Endothelial cell of umbilical vein (primary cell): Measurements from ENCODE around the gene STYXL1. TPM values are rescaled to one million over a fixed set of nuclear protein-coding genes. Genes with fewer than 3 reads are reported as not detected.

ENCODE experiments used
- BruUV-seq: library from RNA; stranded (reverse); fragments of 400-500 nt; replicated peaks from 2 replicates; lab custom pipeline; 2021; lab: Mats Ljungman, UMichigan
- CTCF ChIA-PET: fragments of 300-600, 350-600 bp; sonication (Branson Sonifier 250); formaldehyde crosslinking; loops from one replicate; lab custom pipeline; 2021; ENCODE audit warnings: antibody characterized with exemption, inconsistent platforms; lab: Charles Lee
- POLR2A ChIA-PET: fragments of 300-600, 350-600 bp; sonication (Branson Sonifier 250); formaldehyde crosslinking; loops from one replicate; lab custom pipeline; 2021; ENCODE audit warnings: antibody characterized with exemption, inconsistent platforms; lab: Charles Lee
- DNase-seq: peaks from one replicate; pipeline ENCODE4 v3.0.0-alpha.2; 2011; ENCODE audit warnings: low read depth, low spot score
- FAIRE-seq: peaks from 2 replicates; lab custom pipeline; 2011; peaks lifted over from hg19 to GRCh38; lab: Jason Lieb, UNC
- H2AFZ ChIP-seq: 2 replicates; pipeline ENCODE4 v1.6.0; 2012; ENCODE audit warnings: low read depth, low read length, control low read depth, inconsistent platforms
- H3K27ac ChIP-seq: 2 replicates; pipeline ENCODE4 v1.5.1; 2011; ENCODE audit warnings: low read depth, mild to moderate bottlenecking, control low read depth, low read length, moderate library complexity; ENCODE audit not compliant: insufficient read depth
- H3K27me3 ChIP-seq, 2 experiments: 2 replicates each; pipeline versions ENCODE4 v1.6.0 to v1.6.1; 2011; ENCODE audit warnings: low read length in 2 of 2, mixed read lengths in 1 of 2; ENCODE audit not compliant: control insufficient read depth in 2 of 2, insufficient read depth in 2 of 2
- H3K36me3 ChIP-seq, 2 experiments: 2 replicates in 1 of 2; 3 replicates in 1 of 2; pipeline ENCODE4 v1.5.1; 2011; ENCODE audit warnings: low read length in 2 of 2, mild to moderate bottlenecking in 1 of 2, moderate library complexity in 1 of 2; ENCODE audit not compliant: control insufficient read depth in 2 of 2, insufficient read depth in 2 of 2; ENCODE audit errors: extremely low read depth in 1 of 2
- H3K4me1 ChIP-seq: 3 replicates; pipeline ENCODE4 v1.5.1; 2011; ENCODE audit warnings: mild to moderate bottlenecking, low read length; ENCODE audit not compliant: control insufficient read depth, insufficient read depth; ENCODE audit errors: extremely low read depth
- H3K4me2 ChIP-seq: 2 replicates; pipeline ENCODE4 v1.6.1; 2011; ENCODE audit warnings: low read length, control low read depth, mixed read lengths; ENCODE audit not compliant: insufficient read depth
- H3K4me3 ChIP-seq, 3 experiments: fragments of 200-600 bp in 1 of 3; sonication (generic), shearing (Covaris generic) in 1 of 3; replicated peaks in 1 of 3; 2 replicates each; pipeline ENCODE4 v1.5.1; 2011 to 2016; ENCODE audit warnings: control low read depth in 3 of 3, low read length in 3 of 3, mild to moderate bottlenecking in 2 of 3, inconsistent platforms in 1 of 3, low read depth in 1 of 3, moderate library complexity in 1 of 3; ENCODE audit not compliant: insufficient read depth in 1 of 3
- H3K79me2 ChIP-seq: 2 replicates; pipeline ENCODE4 v1.6.0; 2012; ENCODE audit warnings: low read length, inconsistent platforms; ENCODE audit not compliant: control insufficient read depth, insufficient read depth
- H3K9ac ChIP-seq: replicated peaks from 2 replicates; pipeline ENCODE3; 2011; ENCODE audit warnings: low read length, control low read depth; ENCODE audit not compliant: insufficient read depth; ENCODE audit errors: extremely low read depth
- H3K9me1 ChIP-seq: replicated peaks from 3 replicates; pipeline ENCODE4 v1.6.0; 2011; ENCODE audit warnings: mild to moderate bottlenecking, low read length; ENCODE audit not compliant: control insufficient read depth, insufficient read depth; ENCODE audit errors: extremely low read depth
- H3K9me3 ChIP-seq: replicated peaks from 2 replicates; pipeline ENCODE4 v1.5.1; 2012; ENCODE audit warnings: low read length, inconsistent platforms; ENCODE audit not compliant: control insufficient read depth, insufficient read depth
- H4K20me1 ChIP-seq: replicated peaks from 2 replicates; pipeline ENCODE3; 2011; ENCODE audit warnings: mild to moderate bottlenecking, low read length; ENCODE audit not compliant: control insufficient read depth, insufficient read depth; ENCODE audit errors: extremely low read depth
- EZH2 ChIP-seq: IDR thresholded peaks from 2 replicates; pipeline ENCODE4 v1.6.1; 2012; ENCODE audit warnings: borderline replicate concordance, low read depth, mild to moderate bottlenecking, moderate library complexity, low read length, inconsistent platforms; ENCODE audit not compliant: severe bottlenecking
- FOS ChIP-seq: IDR thresholded peaks from 2 replicates; pipeline ENCODE4 v1.6.1; 2011; ENCODE audit warnings: mild to moderate bottlenecking, low read length, moderate library complexity, borderline replicate concordance; ENCODE audit not compliant: insufficient read depth
- GATA2 ChIP-seq: IDR thresholded peaks from 2 replicates; pipeline ENCODE4 v1.7.0; 2011; ENCODE audit warnings: low read depth, mild to moderate bottlenecking, moderate library complexity, mixed read lengths, low read length; ENCODE audit not compliant: insufficient read length, insufficient read depth
- JUN ChIP-seq: IDR thresholded peaks from 2 replicates; pipeline ENCODE4 v1.6.1; 2011; ENCODE audit warnings: borderline replicate concordance, low read depth; ENCODE audit not compliant: insufficient read length, insufficient read depth
- MYC ChIP-seq: IDR thresholded peaks from one replicate; pipeline ENCODE4 v1.6.1; 2011; ENCODE audit warnings: mild to moderate bottlenecking, low read depth, low read length
- POLR2A ChIP-seq: IDR thresholded peaks from 2 replicates; pipeline ENCODE4 v1.6.1; 2012; ENCODE audit warnings: low read depth, mild to moderate bottlenecking, control low read depth, low read length
- POLR2AphosphoS5 ChIP-seq: IDR thresholded peaks from 2 replicates; pipeline ENCODE4 v1.6.1; 2012; ENCODE audit warnings: low read depth, mild to moderate bottlenecking, control low read depth, low read length, moderate library complexity; ENCODE audit not compliant: insufficient read depth
- dilution Hi-C: fragments of 300-500 bp; cut with MboI; formaldehyde crosslinking; loops from one replicate; pipeline ENCODE4 v1.15.0; 2019; ENCODE audit warnings: low sequenced_read_pairs; ENCODE audit not compliant: extremely low pct_ligation_motif_present
- intact Hi-C: fragments of 100-400 bp; cut with micrococcal nuclease; formaldehyde crosslinking; loops from one replicate; pipeline ENCODE4 v1.10.0; 2022
- polyA plus RNA-seq, 4 experiments: library from polyadenylated mRNA; depleted of rRNA in 3 of 4; stranded (reverse) in 3 of 4; unstranded in 1 of 4; fragments of >200 nt; gene quantifications; 2 replicates each; pipeline versions ENCODE4 v1.2.1 to v1.2.3, GENCODE V29; 2011 to 2012; ENCODE audit warnings: missing spikeins in 1 of 4
- total RNA-seq: library from RNA; stranded (reverse); gene quantifications from 2 replicates; pipeline ENCODE4 v1.2.3, GENCODE V29; 2021
- TF ChIP-seq, protein P1 (sequence below), 2 donors: IDR thresholded peaks; 1 replicate in 1 of 2; 2 replicates in 1 of 2; pipeline ENCODE4 v1.5.1; 2011; ENCODE audit warnings: low read length in 2 of 2, mild to moderate bottlenecking in 2 of 2, moderate library complexity in 2 of 2, control low read depth in 1 of 2, inconsistent platforms in 1 of 2, low read depth in 1 of 2; ENCODE audit not compliant: insufficient read depth in 1 of 2; ENCODE audit errors: extremely low read depth in 1 of 2
- TF ChIP-seq, protein P2 (sequence below): IDR thresholded peaks from 2 replicates; pipeline ENCODE4 v1.6.1; 2011; ENCODE audit not compliant: insufficient read depth, insufficient read length

The STYXL1 gene
- total and polyA plus RNA-seq, 2 donors (not counting 3 experiments of a cell fraction or from before 2014, with no cell fraction given) = 23.0 to 67.6 TPM

DNA sequence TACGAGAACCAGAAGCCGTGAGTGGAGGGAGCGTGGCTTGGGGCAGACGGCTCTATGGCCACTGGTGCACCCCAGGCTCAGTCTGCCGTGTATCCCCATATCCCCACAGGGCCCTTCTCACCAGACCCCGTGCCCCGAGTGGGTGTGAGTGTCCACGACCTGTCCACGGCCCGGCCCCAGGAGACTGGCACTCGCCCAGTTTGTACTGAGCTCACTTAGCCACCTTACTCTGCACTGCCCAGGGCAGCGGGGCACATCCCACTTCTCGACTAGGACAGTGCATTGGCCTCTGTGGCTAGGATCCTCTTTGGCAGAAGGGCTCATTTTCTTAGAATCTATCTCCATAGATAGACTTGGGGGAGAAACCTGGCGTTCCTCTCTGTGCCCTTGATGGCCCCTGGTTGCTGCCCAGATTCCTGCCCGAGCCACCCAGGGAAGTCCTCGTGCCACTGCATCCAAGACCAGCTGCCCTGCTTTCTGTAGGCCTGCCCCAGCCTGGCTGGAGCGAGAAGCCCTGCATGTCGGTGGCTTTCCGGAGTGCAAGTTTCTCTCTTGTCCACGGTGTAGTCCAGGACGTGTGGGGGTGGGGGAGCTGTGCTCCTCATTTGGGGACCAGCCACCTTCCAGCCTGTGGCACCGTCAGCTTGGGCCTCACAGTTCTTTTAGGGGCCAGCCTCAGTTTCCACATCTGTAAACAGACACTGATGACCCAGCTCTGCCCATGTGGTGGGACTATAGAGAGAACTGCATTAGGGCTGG, 65.3 kb downstream of the STYXL1 start:
- no peaks in the 10 kb centered on the region for H3K9me3 ChIP-seq
- no peak for DNase-seq
- H3K4me3 ChIP-seq = no peak overlapping the region
- H3K27ac ChIP-seq = no peak overlapping the region
- H3K4me2 ChIP-seq = no peak overlapping the region
- no peak for TF ChIP-seq FOS
- TF ChIP-seq, protein P1, sequence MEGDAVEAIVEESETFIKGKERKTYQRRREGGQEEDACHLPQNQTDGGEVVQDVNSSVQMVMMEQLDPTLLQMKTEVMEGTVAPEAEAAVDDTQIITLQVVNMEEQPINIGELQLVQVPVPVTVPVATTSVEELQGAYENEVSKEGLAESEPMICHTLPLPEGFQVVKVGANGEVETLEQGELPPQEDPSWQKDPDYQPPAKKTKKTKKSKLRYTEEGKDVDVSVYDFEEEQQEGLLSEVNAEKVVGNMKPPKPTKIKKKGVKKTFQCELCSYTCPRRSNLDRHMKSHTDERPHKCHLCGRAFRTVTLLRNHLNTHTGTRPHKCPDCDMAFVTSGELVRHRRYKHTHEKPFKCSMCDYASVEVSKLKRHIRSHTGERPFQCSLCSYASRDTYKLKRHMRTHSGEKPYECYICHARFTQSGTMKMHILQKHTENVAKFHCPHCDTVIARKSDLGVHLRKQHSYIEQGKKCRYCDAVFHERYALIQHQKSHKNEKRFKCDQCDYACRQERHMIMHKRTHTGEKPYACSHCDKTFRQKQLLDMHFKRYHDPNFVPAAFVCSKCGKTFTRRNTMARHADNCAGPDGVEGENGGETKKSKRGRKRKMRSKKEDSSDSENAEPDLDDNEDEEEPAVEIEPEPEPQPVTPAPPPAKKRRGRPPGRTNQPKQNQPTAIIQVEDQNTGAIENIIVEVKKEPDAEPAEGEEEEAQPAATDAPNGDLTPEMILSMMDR (IDR thresholded peaks at IDR 0.05; ENCODE audit: extremely low read depth in 1 of 2, insufficient read depth in 1 of 2, low read depth in 1 of 2, low read length in 2 of 2) = no peak
- no peak for TF ChIP-seq JUN
- no peak for TF ChIP-seq POLR2AphosphoS5
- TF ChIP-seq GATA2 = no peak
- no peak for TF ChIP-seq EZH2
- TF ChIP-seq POLR2A = no peak
- TF ChIP-seq MYC = no peak
- TF ChIP-seq, protein P2, sequence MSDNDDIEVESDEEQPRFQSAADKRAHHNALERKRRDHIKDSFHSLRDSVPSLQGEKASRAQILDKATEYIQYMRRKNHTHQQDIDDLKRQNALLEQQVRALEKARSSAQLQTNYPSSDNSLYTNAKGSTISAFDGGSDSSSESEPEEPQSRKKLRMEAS = no peak
- no peaks in the 10 kb centered on the region for H3K9me1 ChIP-seq
- intact Hi-C loops = no loop called here
- H4K20me1 ChIP-seq = no peaks in the 10 kb centered on the region
- ChIA-PET POLR2A (no interaction called here), CTCF (interaction anchor here (0.9 to 1.2 kb wide), 2 partner anchors 37 to 281 kb away, joined by 3 to 5 read pairs; no protein-coding TSS in a partner anchor)
- no peak overlapping the region for H3K9ac ChIP-seq
- dilution Hi-C loops = no loop called here
- BruUV-seq = no TSS peak
- no peak overlapping the region for H2AFZ ChIP-seq
- H3K4me1 ChIP-seq = no peaks in the 10 kb centered on the region
- H3K27me3 ChIP-seq = no peaks in the 10 kb centered on the region
- H3K36me3 ChIP-seq = peaks cover 9 to 56% of the 10 kb centered on the region in 2 experiments
- no peaks in the 10 kb centered on the region for H3K79me2 ChIP-seq
- no peak for FAIRE-seq
